ENCODE results near the gene PGS1.

Gene PGS1

GRCh38 chr17:78426293-78426879 lies 47.9 kb downstream of the PGS1 start:
- peaks cover 11% of the 10 kb centered on the region for H3K4me1 Mint-ChIP-seq (ENCODE audit: low read depth)
- no peaks in the 10 kb centered on the region for H3K27me3 Mint-ChIP-seq
- no peak overlapping the region for H3K27ac Mint-ChIP-seq
- H3K36me3 Mint-ChIP-seq (ENCODE audit: low read depth) = peaks cover 31% of the 10 kb centered on the region
- H3K9me3 Mint-ChIP-seq = no peaks in the 10 kb centered on the region
- H3K4me3 Mint-ChIP-seq = no peak overlapping the region

- no peak overlapping the region for H3K4me3 Mint-ChIP-seq
- no peak overlapping the region for H3K27ac Mint-ChIP-seq
- peaks cover 4% of the 10 kb centered on the region for H3K4me1 Mint-ChIP-seq (ENCODE audit: low read depth)
- no peaks in the 10 kb centered on the region for H3K27me3 Mint-ChIP-seq
- H3K9me3 Mint-ChIP-seq = no peaks in the 10 kb centered on the region
- peaks cover 24% of the 10 kb centered on the region for H3K36me3 Mint-ChIP-seq (ENCODE audit: low read depth)
Measured at GRCh38 chr17:78427140-78427539, 48.7 kb downstream of the PGS1 start.

GRCh38 chr17:78428025-78428575 lies 49.7 kb downstream of the PGS1 start:
- no peaks in the 10 kb centered on the region for H3K9me3 Mint-ChIP-seq
- H3K27me3 Mint-ChIP-seq = no peaks in the 10 kb centered on the region
- H3K27ac Mint-ChIP-seq = no peak overlapping the region
- peaks cover 17% of the 10 kb centered on the region for H3K36me3 Mint-ChIP-seq (ENCODE audit: low read depth)
- H3K4me3 Mint-ChIP-seq = no peak overlapping the region
- no peaks in the 10 kb centered on the region for H3K4me1 Mint-ChIP-seq (ENCODE audit: low read depth)

- Mint-ChIP-seq H3K27me3 (no peaks in the 10 kb centered on the region), H3K4me3 (no peak overlapping the region), H3K9me3 (no peaks in the 10 kb centered on the region), H3K27ac (no peak overlapping the region), H3K4me1 (ENCODE audit: low read depth) (no peaks in the 10 kb centered on the region), H3K36me3 (ENCODE audit: low read depth) (peaks cover 16% of the 10 kb centered on the region)
Measured at GRCh38 chr17:78428836-78429617, 50.6 kb downstream of the PGS1 start.

- H3K4me1 Mint-ChIP-seq (ENCODE audit: low read depth) = no peaks in the 10 kb centered on the region
- no peaks in the 10 kb centered on the region for H3K9me3 Mint-ChIP-seq
- peaks cover 11% of the 10 kb centered on the region for H3K36me3 Mint-ChIP-seq (ENCODE audit: low read depth)
- H3K27me3 Mint-ChIP-seq = no peaks in the 10 kb centered on the region
- H3K27ac Mint-ChIP-seq = no peak overlapping the region
- no peak overlapping the region for H3K4me3 Mint-ChIP-seq
Measured at GRCh38 chr17:78429618-78429995, 51.2 kb downstream of the PGS1 start.

GRCh38 chr17:78430892-78431691 lies 52.6 kb downstream of the PGS1 start:
- Mint-ChIP-seq H3K27me3 (no peaks in the 10 kb centered on the region), H3K27ac (no peak overlapping the region), H3K36me3 (ENCODE audit: low read depth) (peaks cover 11% of the 10 kb centered on the region), H3K9me3 (no peaks in the 10 kb centered on the region), H3K4me3 (no peak overlapping the region), H3K4me1 (ENCODE audit: low read depth) (no peaks in the 10 kb centered on the region)

GRCh38 chr17:78431692-78431958 lies 53.2 kb downstream of the PGS1 start:
- H3K36me3 Mint-ChIP-seq (ENCODE audit: low read depth) = peaks cover 11% of the 10 kb centered on the region
- no peak overlapping the region for H3K27ac Mint-ChIP-seq
- H3K4me1 Mint-ChIP-seq (ENCODE audit: low read depth) = no peaks in the 10 kb centered on the region
- H3K27me3 Mint-ChIP-seq = no peaks in the 10 kb centered on the region
- H3K9me3 Mint-ChIP-seq = no peaks in the 10 kb centered on the region
- no peak overlapping the region for H3K4me3 Mint-ChIP-seq

GRCh38 chr17:78432226-78433012 lies 54.0 kb downstream of the PGS1 start:
- no peaks in the 10 kb centered on the region for H3K27me3 Mint-ChIP-seq
- no peaks in the 10 kb centered on the region for H3K4me1 Mint-ChIP-seq (ENCODE audit: low read depth)
- peaks cover 4% of the 10 kb centered on the region for H3K36me3 Mint-ChIP-seq (ENCODE audit: low read depth)
- no peak overlapping the region for H3K27ac Mint-ChIP-seq
- H3K4me3 Mint-ChIP-seq = no peak overlapping the region
- no peaks in the 10 kb centered on the region for H3K9me3 Mint-ChIP-seq

- no peaks in the 10 kb centered on the region for H3K4me1 Mint-ChIP-seq (ENCODE audit: low read depth)
- H3K27ac Mint-ChIP-seq = no peak overlapping the region
Measured at GRCh38 chr17:78433013-78433727, 54.7 kb downstream of the PGS1 start.

GRCh38 chr17:78433780-78434335 lies 55.4 kb downstream of the PGS1 start:
- Mint-ChIP-seq H3K36me3 (ENCODE audit: low read depth) (peaks cover 4% of the 10 kb centered on the region), H3K27me3 (no peaks in the 10 kb centered on the region), H3K4me3 (no peak overlapping the region), H3K27ac (no peak overlapping the region), H3K4me1 (ENCODE audit: low read depth) (no peaks in the 10 kb centered on the region), H3K9me3 (no peaks in the 10 kb centered on the region)

More at GRCh38 chr17:78433013-78433727, 54.7 kb downstream of the PGS1 start:
- Mint-ChIP-seq H3K36me3 (ENCODE audit: low read depth) (peaks cover 4% of the 10 kb centered on the region), H3K9me3 (no peaks in the 10 kb centered on the region), H3K27me3 (no peaks in the 10 kb centered on the region), H3K4me3 (no peak overlapping the region)

GRCh38 chr17:78434455-78435329 lies 56.2 kb downstream of the PGS1 start:
- no peaks in the 10 kb centered on the region for H3K9me3 Mint-ChIP-seq
- no peaks in the 10 kb centered on the region for H3K27me3 Mint-ChIP-seq
- H3K36me3 Mint-ChIP-seq (ENCODE audit: low read depth) = peaks cover under 1% of the 10 kb centered on the region
- H3K4me3 Mint-ChIP-seq = no peak overlapping the region
- H3K27ac Mint-ChIP-seq = no peak overlapping the region
- H3K4me1 Mint-ChIP-seq (ENCODE audit: low read depth) = no peaks in the 10 kb centered on the region

- no peak overlapping the region for H3K4me3 Mint-ChIP-seq
- H3K9me3 Mint-ChIP-seq = no peaks in the 10 kb centered on the region
- no peak overlapping the region for H3K27ac Mint-ChIP-seq
- no peaks in the 10 kb centered on the region for H3K4me1 Mint-ChIP-seq (ENCODE audit: low read depth)
- H3K27me3 Mint-ChIP-seq = no peaks in the 10 kb centered on the region
- H3K36me3 Mint-ChIP-seq (ENCODE audit: low read depth) = no peaks in the 10 kb centered on the region
Measured at GRCh38 chr17:78435330-78436005, 57.0 kb downstream of the PGS1 start.

All from stimulated activated naive CD8-positive, alpha-beta T cell treated with anti-CD3 and anti-CD28 coated beads, Interleukin-15, Interleukin-2, amounts not matched to agents 100 ng/mL and 50 ng/mL, for 24 hours (primary cell).